Smooth muscle cell of the brain vasculature (primary cell): ENCODE measurements around the gene TEPSIN.

Experiments
- DNase-seq: peaks from one replicate; pipeline ENCODE4 v3.0.0-alpha.2; 2012; ENCODE audit warnings: low read depth, low spot score

The TEPSIN gene

DNA sequence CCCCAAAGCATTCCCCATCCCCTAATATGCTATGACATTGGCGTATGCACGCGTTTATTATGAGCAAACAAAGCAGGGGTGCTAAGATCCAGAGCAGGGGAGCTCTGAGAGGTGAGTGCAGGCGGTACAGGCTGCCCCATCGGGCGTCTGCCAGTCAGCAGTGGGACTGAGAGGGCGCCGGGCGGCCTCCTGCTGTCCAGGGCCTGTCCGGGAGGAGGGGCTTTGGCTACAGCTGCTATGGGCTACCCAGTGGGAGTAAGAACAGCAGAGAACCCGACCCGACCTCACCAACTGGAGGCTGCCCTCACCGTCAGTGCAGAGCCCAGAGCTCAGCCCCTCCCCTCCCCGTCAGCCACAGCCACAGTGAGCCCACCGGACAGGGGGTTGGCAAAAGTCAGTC is 54.3 kb downstream of the TEPSIN start:
- DNase-seq: no peak

GRCh38 chr17:81183807-81184206 is 55.0 kb downstream of the TEPSIN start:
- DNase-seq: no peak

DNA sequence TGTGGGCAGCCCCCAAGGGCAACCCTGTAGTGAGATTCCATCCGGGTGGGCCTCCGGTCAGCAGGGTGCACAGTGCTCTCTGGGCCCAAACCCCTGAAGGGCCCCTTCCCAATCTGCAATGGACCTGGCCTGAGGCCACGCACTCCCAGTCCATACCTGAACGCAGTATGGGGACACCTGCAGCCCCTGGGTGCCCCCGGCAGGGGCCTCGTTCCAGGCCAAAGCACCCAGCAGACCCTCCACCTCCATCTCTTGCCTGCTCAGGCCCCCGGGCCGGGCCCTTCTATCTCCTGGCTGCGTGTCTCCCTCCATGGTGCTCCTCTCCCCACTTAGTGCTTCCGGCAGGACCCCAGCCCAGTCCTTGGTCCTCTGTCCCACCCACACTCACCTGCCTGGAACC is 55.5 kb downstream of the TEPSIN start:
- DNase-seq: no peak

GRCh38 chr17:81182596-81182995 is 56.3 kb downstream of the TEPSIN start:
- no peak for DNase-seq

- DNase-seq: no peak
These were observed 57.1 kb downstream of the TEPSIN start for GRCh38 chr17:81181811-81182185.

GRCh38 chr17:81180836-81181810 is 57.7 kb downstream of the TEPSIN start:
- no peak for DNase-seq

DNA sequence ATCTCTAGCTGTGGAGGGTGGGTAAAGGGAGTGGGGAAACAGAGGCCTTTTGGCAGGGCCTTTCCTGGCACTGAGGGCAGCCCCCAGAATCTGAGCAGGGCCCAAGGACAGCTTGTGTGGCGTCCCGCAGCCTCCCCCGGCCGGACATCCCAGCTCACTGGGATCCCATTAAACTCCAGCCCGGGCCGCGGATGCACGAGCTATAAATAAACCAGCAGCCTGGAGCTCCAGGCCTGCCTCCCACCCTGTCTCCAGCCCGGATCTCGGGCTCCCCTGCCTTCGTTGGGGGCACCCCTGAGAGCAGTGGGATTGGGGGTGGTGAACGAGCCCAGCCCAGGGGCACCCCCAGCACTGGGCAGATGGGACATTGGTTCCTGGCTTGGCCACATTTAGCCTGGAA is 59.0 kb downstream of the TEPSIN start:
- no peak for DNase-seq

DNA sequence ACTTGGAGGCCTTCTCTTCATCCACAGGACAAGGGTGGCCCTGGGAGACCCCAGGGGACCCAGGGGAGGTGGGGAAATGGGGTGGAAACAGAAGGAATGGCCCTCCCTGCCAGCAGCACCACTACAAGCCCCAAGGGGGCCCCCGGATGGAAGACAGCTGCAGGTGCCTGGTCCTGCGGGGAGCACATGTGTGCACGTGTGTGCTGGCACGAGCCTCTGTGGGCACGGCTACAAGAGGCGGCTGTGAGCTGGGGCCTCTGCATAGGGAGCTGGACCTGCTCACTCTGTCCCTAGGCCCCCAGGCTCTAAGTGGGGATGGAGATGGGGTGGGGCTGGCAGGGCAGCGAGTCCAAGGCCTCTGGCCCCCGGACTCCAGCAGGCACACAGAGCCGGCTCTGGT is 59.6 kb downstream of the TEPSIN start:
- no peak for DNase-seq
